ENCODE results near the gene HTRA1.

Gene HTRA1

GRCh38 chr10:122521011-122521410 lies 59.7 kb downstream of the HTRA1 start:
- no peak for DNase-seq

- DNase-seq, result no peak
These were observed 63.5 kb downstream of the HTRA1 start for GRCh38 chr10:122524811-122525210.

GRCh38 chr10:122525788-122526187 lies 64.4 kb downstream of the HTRA1 start:
- no peak for DNase-seq

GRCh38 chr10:122526892-122527291 lies 65.5 kb downstream of the HTRA1 start:
- no peak for DNase-seq

- no peak for DNase-seq
These were observed 68.8 kb downstream of the HTRA1 start for GRCh38 chr10:122530177-122530576.

- DNase-seq, result no peak
These were observed 69.9 kb downstream of the HTRA1 start for GRCh38 chr10:122531261-122531660.

GRCh38 chr10:122531939-122532338 lies 70.6 kb downstream of the HTRA1 start:
- DNase-seq, result no peak

GRCh38 chr10:122532601-122533296 lies 71.4 kb downstream of the HTRA1 start:
- DNase-seq, result no peak

- DNase-seq, result no peak
These were observed 76.2 kb downstream of the HTRA1 start for GRCh38 chr10:122537545-122537944.

- DNase-seq, result no peak
These were observed 80.2 kb downstream of the HTRA1 start for GRCh38 chr10:122541541-122542002.

GRCh38 chr10:122543676-122544445 lies 82.5 kb downstream of the HTRA1 start:
- DNase-seq, result no peak

GRCh38 chr10:122544493-122544892 lies 83.1 kb downstream of the HTRA1 start:
- no peak for DNase-seq

- no peak for DNase-seq
These were observed 84.9 kb downstream of the HTRA1 start for GRCh38 chr10:122546242-122546641.

GRCh38 chr10:122548407-122549085 lies 87.2 kb downstream of the HTRA1 start:
- DNase-seq, result no peak

GRCh38 chr10:122549636-122550035 lies 88.3 kb downstream of the HTRA1 start:
- DNase-seq, result no peak

GRCh38 chr10:122550427-122550826 lies 89.1 kb downstream of the HTRA1 start:
- no peak for DNase-seq

- DNase-seq, result no peak
These were observed 89.6 kb downstream of the HTRA1 start for GRCh38 chr10:122550983-122551382.

GRCh38 chr10:122551450-122551849 lies 90.1 kb downstream of the HTRA1 start:
- peak; percentile 14 to 27 for DNase-seq

GRCh38 chr10:122553341-122553740 lies 92.0 kb downstream of the HTRA1 start:
- no peak for DNase-seq

GRCh38 chr10:122554131-122555036 lies 93.0 kb downstream of the HTRA1 start:
- DNase-seq, result no peak

GRCh38 chr10:122555442-122555841 lies 94.1 kb downstream of the HTRA1 start:
- DNase-seq, result no peak

- no peak for DNase-seq
These were observed 96.2 kb downstream of the HTRA1 start for GRCh38 chr10:122557516-122557915.

GRCh38 chr10:122558452-122558851 lies 97.1 kb downstream of the HTRA1 start:
- DNase-seq, result no peak
